Heart left ventricle (tissue), 13 donors: Measurements from ENCODE around the gene PKP1.

ENCODE experiments used
- POLR2A ChIP-seq, 2 donors: fragments of 450-650 bp; IDR thresholded peaks; one replicate each; pipeline ENCODE4 v1.6.1; 2017; ENCODE audit warnings: antibody characterized with exemption in 2 of 2, mild to moderate bottlenecking in 2 of 2, moderate library complexity in 2 of 2
- TF ChIP-seq, protein P1 (sequence below), 12 donors: fragments of 200-600 bp; sonication (generic) in 4 of 12; IDR thresholded peaks; one replicate each; pipeline versions ENCODE4 v1.5.0 to v1.8.0; 2018 to 2022; ENCODE audit warnings: antibody characterized with exemption in 12 of 12, mild to moderate bottlenecking in 5 of 12
- donor health status: ischemic (EF 13 %, LVEDD 7.1; RV severe dilation, severe dysfunction).
- donor health status: DM: no; HTN: yes; CAD: no.
- donor health status: DM: no; HTN: no; CAD: no.
- donor health status: ischemic (EF 25% LVEDD 6.9; RV normal size, moderate dysfunction).
- donor health status: ischemic (EF 25% LVEDD 5.7; RV mildly dilated, moderate dysfunction).
- donor health status: ischemic (EF 35%, LVEDD 5.7; RV mildly dilated, moderate dysfunction).
- donor health status: nonischemic (EF 11% LVEDD 7.7; RV severe dilation, severe dysfunction).
- donor health status: DM: yes; HTN: yes; CAD: no.
- donor health status: PGD.
- donor health status: ischemic (EF 29% LVEDD 5.4; RV normal size, mild dysfunction).
- donor health status: nonischemic (EF 23%, LVEDD 6.1; RV moderate dilation, normal function).

DNA sequence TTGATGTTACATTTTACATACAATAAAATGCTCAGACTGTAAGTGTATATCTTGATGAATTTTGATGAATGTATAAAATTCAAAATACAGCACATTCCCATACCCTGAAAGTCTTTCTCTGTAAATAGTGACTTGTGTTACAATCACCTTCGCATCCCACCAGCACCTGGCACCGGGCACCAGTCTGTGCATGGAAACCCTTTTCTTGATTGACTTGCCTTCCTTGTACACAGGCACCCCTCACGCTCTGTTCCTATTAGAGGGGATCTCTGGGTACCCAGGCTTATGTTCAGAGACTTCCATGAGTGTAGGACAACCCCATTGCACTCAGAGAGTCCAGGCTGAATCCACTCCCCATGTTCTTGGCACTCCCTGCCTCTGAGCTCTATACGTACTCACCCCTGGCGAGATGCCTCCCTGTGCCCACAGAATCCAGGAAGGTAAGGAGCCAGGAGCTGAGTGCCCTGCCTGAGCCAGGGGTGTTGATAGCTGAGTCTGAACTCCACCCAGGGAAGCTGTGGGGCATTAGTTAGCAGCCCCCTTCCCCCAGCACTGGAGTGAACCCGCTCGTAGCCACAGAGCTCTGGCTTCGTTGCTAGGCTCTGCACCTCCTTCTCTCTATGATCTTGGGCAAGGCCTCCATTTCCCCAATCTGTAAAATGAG lies 22.5 kb upstream of the PKP1 start:
- TF ChIP-seq, protein P1, sequence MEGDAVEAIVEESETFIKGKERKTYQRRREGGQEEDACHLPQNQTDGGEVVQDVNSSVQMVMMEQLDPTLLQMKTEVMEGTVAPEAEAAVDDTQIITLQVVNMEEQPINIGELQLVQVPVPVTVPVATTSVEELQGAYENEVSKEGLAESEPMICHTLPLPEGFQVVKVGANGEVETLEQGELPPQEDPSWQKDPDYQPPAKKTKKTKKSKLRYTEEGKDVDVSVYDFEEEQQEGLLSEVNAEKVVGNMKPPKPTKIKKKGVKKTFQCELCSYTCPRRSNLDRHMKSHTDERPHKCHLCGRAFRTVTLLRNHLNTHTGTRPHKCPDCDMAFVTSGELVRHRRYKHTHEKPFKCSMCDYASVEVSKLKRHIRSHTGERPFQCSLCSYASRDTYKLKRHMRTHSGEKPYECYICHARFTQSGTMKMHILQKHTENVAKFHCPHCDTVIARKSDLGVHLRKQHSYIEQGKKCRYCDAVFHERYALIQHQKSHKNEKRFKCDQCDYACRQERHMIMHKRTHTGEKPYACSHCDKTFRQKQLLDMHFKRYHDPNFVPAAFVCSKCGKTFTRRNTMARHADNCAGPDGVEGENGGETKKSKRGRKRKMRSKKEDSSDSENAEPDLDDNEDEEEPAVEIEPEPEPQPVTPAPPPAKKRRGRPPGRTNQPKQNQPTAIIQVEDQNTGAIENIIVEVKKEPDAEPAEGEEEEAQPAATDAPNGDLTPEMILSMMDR (IDR thresholded peaks at IDR 0.05), result no peak
- TF ChIP-seq POLR2A (IDR thresholded peaks at IDR 0.05), result no peak
